Left cardiac atrium (tissue), 4 donors: ENCODE results near the gene SPRED2. TPM values are rescaled to one million over a fixed set of nuclear protein-coding genes. Genes with fewer than 3 reads are reported as not detected.
A peak's percentile ranks its signal among the peaks of the same experiment; 100 is the strongest.

ENCODE experiments used
- ATAC-seq, 2 donors: fragments of 200-7000 bp; cut with Tn5 transposase; one replicate each; pipeline ENCODE4 v1.9.1; 2020; ENCODE audit warnings: mild to moderate bottlenecking in 2 of 2, moderate library complexity in 2 of 2
- DNase-seq: peaks from one replicate; pipeline ENCODE4 v3.0.0-alpha.2; 2020
- intact Hi-C, 2 donors: fragments of 100-400 bp; cut with DNase I; formaldehyde crosslinking; loops; one replicate each; pipeline versions ENCODE4 v1.14.1 to v1.15.1; 2022 to 2023
- total RNA-seq, 2 donors: library from RNA; stranded (reverse); fragmentation: NEBNext Ultra II Directional; extraction: Animal tissue kit (Norgen Biotek cat#: 25700); gene quantifications; one replicate each; pipeline ENCODE4 v1.2.1, GENCODE V29; 2021
- donor health status: DM: no; HTN: yes; CAD: no.
- donor health status: DM: no; HTN: yes; CAD: no; lungs with severe emphysema.
- donor health status: DM: yes; HTN: yes; CAD: no.
- donor health status: Dilated cardiomyopathy.

Gene SPRED2
- total RNA-seq, 2 donors from 2014 or later: 19.8 to 26.4 TPM

DNA sequence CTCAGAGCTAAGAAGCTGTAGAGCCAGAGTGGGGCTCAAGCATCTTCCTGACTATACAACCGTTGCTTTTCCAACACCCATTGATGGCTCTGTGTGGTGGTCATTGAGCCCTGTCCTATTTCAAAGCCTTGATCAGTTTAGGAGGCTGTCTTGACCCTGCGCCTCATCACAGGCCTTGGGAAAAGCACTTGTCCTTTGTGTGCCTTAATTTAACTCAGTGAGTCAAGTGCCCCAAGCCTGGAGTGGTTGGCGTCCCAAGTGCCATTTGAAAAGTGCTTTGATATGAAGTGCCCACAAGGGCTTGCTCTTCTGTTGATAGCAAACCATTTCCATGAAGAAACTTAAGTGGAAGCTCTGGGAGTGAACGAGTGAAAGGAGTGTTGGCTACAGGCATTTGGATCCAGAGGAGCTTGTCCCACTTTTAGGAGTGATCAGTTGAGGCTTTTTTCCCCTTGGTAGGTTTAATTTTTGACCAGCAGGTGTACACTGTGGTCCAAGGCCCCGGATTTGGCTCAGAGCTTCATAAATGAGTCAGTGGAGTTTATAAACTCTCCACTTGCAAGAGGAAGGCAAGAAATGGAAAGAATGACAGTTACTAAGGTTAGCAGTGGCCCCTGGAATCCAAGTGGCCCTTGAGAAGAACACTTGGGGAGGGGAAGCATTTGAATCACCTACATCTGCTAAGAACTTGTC lies 154.5 kb downstream of the SPRED2 start:
- ATAC-seq (peak; percentile 35 to 71), DNase-seq (no peak)
- intact Hi-C loops: no loop called here

DNA sequence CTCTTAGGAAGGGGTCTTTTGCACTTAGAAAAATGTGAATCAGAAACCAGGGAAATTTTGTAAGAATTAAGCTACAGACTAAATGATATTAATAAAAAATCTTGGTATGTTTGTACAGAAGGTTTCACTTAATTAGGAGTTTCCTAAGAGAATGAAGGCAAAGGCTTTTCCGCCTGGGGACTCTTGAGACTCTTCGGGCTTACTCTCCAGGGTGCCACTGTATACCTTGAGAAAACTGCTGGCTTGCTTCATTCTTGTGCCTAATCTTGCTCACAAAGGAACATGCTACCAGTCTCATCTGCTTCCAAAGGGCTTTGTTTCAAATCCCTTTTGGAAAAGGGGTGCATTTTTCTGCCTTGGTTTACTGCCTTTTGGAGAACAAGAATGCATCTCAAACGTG lies 155.3 kb downstream of the SPRED2 start:
- no peak for DNase-seq
- ATAC-seq: no peak
- intact Hi-C loops: no loop called here

DNA sequence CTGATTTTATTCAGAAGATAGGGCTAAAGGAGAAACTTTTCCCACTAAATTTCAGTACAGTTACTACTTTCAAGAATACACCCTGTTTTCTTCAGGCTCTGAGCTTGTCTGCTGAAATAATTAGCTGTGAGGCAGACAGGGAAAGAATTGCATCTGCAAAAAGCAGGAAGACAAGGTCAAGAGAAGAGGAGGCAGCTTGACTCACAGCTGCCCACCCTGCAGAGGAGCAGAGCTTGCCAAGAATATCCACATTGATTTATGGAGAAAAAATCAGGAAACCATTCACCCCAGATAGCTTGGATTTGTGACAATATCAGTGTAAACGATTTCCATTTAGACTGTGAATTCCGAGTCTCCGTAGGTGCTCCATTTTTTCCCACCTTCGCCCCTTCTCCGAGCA lies 155.8 kb downstream of the SPRED2 start:
- intact Hi-C loops: no loop called here
- no peak for ATAC-seq
- no peak for DNase-seq

GRCh38 chr2:65275141-65275915 lies 157.1 kb downstream of the SPRED2 start:
- ATAC-seq (no peak), DNase-seq (no peak)
- intact Hi-C loops: no loop called here

DNA sequence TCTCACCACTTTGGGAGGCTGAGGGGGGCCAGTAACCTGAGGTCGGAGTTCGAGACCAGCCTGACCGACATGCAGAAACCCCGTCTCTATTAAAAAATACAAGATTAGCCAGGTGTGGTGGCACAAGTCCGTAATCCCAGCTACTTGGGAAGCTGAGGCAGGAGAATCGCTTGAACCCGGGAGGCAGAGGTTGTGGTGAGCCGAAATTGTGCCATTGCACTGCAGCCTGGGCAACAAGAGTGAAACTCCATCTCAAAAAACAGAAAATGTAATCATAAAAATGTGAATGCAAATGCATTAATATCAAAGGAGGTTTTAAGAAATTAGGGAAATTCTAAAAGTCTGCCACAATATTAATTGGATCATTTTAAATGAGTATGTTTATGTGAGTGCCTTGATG lies 159.1 kb downstream of the SPRED2 start:
- intact Hi-C loops: no loop called here
- ATAC-seq (no peak), DNase-seq (no peak)

DNA sequence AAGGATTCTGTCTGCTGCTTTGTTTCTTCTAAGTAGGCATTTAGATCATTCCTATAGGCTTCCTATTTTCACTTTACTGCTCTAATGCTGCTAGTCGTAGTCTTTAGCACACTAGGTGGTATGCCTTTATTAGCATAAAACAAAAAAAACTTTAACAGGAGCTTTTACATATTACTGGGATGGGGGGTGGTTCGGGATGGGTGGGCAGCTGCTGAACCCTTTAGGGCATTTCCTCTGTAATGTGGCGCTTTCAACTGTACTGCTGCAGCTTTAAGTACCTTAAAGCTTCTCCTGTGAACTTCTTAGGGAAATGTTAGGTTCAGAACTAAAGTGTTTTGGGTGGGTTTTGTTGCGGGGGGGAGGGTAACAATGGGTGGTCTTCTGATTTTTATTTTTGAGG lies 163.4 kb downstream of the SPRED2 start:
- DNase-seq (no peak), ATAC-seq (no peak)
- intact Hi-C loops: loop anchor here (5.0 kb wide), 2 partner anchors 168 to 283 kb away; no protein-coding TSS in a partner anchor

DNA sequence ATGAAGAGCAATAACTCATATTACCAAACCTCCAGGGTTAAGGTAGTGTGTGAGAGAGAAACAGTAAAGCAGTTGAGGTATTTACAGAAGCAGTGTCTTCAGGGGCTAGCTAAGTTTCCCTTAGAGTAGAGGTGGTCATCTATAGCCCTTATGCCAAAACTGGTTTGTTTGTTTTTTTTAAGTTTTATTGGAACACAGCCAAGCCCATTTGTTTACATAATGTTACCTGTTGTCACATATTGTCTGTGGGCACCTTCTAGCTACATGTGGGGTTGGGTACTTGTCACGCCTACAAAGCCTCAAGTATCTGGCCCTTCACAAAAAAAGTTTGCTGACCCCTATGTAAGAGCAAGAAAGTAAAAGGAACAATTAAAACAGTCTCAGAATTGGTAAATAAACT lies 165.4 kb downstream of the SPRED2 start:
- intact Hi-C loops: loop anchor here (5.0 kb wide), 2 partner anchors 170 to 285 kb away; no protein-coding TSS in a partner anchor
- DNase-seq: no peak
- no peak for ATAC-seq

DNA sequence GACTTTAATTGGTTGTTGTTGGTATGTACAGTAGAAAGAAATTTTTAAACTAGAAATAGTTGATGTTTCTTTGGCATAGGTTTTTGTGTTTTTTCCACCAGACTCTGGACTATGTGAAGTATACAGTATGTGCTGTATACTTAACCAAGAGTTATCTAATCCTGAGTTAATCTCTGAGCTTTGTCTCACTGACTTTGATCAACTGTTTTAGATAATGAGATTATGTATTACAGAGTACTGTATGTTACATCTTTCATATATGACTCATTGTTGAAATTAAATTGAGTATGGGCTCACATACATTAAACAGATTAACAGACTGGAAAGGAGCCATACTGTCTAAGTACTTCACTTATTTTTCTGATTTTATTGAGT lies 166.7 kb downstream of the SPRED2 start:
- DNase-seq (no peak), ATAC-seq (no peak)
- intact Hi-C loops: loop anchor here (1.0 to 5.0 kb wide), 3 partner anchors 172 to 288 kb away; no protein-coding TSS in a partner anchor

DNA sequence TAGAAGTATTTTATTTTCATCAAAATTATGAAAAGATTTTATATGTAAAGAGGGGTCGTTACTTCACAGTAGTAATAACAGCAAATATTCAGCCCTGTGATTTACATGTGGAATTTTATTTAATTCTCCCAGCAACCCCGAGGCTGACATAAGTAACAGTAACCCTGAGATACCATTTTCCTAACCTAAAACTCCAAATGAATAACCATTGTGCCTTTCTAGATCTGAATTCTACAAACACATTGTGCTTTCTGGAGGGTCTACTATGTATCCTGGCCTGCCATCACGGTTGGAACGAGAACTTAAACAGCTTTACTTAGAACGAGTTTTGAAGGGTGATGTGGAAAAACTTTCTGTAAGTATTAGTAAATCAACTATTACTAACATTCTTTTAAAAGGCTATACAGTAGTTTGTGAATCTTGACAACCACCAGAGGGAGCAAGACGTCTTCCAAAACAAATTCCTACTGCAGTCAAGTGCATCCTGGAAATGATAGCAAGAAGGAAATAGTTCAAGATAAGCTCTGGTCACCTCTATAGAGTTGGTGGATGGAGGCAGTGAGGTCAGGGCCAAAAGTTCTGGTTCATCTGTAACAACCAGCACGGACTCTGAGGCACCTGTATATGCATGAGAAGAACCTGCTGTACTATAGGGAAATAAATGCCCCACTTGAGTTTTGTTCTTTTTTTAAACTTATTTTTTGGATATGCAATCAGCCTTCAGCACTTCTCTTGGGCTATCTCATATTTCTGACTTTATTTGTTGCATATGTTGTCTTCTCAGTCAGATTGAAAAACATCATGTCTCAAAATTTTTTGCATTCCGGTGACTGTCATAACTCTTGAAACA lies 167.4 kb downstream of the SPRED2 start:
- intact Hi-C loops: loop anchor here (1.0 to 5.0 kb wide), 3 partner anchors 172 to 288 kb away; no protein-coding TSS in a partner anchor
- peak; percentile 72 to 85 for ATAC-seq
- no peak for DNase-seq

DNA sequence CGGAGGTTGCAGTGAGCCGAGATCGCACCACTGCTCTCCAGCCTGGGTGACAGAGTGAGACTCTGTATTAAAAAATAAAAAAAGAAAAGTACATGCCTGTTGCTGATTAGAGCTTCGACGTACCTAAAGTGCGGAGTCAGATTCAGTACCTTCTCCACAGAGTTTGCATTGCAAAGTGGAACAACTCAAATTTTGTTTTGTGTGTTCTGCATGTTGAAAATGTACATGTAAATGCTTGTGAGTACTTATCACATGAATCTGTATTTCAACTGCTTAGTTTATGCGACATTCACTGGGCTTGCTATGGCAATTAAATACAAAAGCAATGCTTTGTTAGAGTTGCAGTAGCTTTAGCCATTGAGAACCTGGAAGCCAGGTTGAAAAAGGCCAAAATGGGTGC lies 168.4 kb downstream of the SPRED2 start:
- no peak for ATAC-seq
- no peak for DNase-seq
- intact Hi-C loops: no loop called here

DNA sequence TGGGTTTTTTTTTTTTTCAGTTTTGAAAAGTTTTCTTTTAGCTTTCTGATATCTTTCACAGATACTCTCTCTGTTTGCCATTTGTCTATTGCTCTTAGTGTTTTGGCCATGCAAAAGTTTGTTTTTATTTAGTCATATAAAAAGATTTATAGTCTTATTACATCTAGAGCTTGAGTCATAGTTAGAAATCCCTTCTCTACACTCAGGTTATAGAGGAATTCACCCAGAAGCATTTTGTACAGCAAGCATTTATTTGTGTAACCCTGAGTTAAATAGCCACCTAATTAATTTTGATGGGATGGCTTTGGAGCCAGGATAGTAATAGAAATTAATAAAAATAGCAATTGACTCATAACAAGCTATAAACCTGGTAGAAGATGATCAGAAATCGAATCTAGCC lies 169.1 kb downstream of the SPRED2 start:
- no peak for DNase-seq
- no peak for ATAC-seq
- intact Hi-C loops: no loop called here

- DNase-seq (no peak), ATAC-seq (no peak)
- intact Hi-C loops: no loop called here
Measured at GRCh38 chr2:65261676-65262075, 170.7 kb downstream of the SPRED2 start.

Other genes starting within 250 kb of the SPRED2 start
- gene ACTR2, start 204.8 kb downstream of the SPRED2 start, total RNA-seq: 100 to 1,000 TPM; 130 to 145 TPM